Common myeloid progenitor, CD34-positive (primary cell): ENCODE data around the gene NDC1.

ENCODE experiments used
- CTCF ChIA-PET: fragments of 350-600 bp; sonication (Branson Sonifier 250); formaldehyde crosslinking; loops from one replicate; lab custom pipeline; 2021; ENCODE audit warnings: antibody characterized with exemption; lab: Charles Lee
- POLR2A ChIA-PET: fragments of 350-600 bp; sonication (Branson Sonifier 250); formaldehyde crosslinking; loops from one replicate; lab custom pipeline; 2021; ENCODE audit warnings: antibody characterized with exemption; lab: Charles Lee
- DNase-seq, 3 donors: peaks; one replicate each; pipeline versions ENCODE4 v3.0.0 to v3.0.0-alpha.2; 2013
- H3K27ac ChIP-seq, 2 experiments: 1 replicate in 1 of 2; 2 replicates in 1 of 2; pipeline ENCODE4 v1.7.0; 2013; ENCODE audit warnings: inconsistent platforms in 2 of 2, low read length in 2 of 2, mild to moderate bottlenecking in 2 of 2, low read depth in 1 of 2, moderate library complexity in 1 of 2; ENCODE audit not compliant: severe bottlenecking in 2 of 2, insufficient read depth in 1 of 2, poor library complexity in 1 of 2
- H3K27me3 ChIP-seq, 5 experiments: replicated peaks in 2 of 5; 1 replicate in 3 of 5; 2 replicates in 2 of 5; pipeline versions ENCODE4 v1.6.1 to v1.7.0; 2013; ENCODE audit warnings: low read length in 4 of 5, mild to moderate bottlenecking in 2 of 5, moderate library complexity in 2 of 5, inconsistent platforms in 1 of 5; ENCODE audit not compliant: insufficient read depth in 5 of 5, control insufficient read depth in 4 of 5
- H3K36me3 ChIP-seq, 4 experiments: 1 replicate in 2 of 4; 2 replicates in 2 of 4; pipeline versions ENCODE4 v1.6.1 to v1.7.0; 2013; ENCODE audit warnings: low read length in 3 of 4, control low read depth in 1 of 4, mild to moderate bottlenecking in 1 of 4; ENCODE audit not compliant: control insufficient read depth in 4 of 4, insufficient read depth in 4 of 4
- H3K4me1 ChIP-seq, 4 experiments: 1 replicate in 3 of 4; 2 replicates in 1 of 4; pipeline versions ENCODE4 v1.6.1 to v1.7.1; 2013; ENCODE audit warnings: low read length in 3 of 4, mild to moderate bottlenecking in 3 of 4, control low read depth in 1 of 4, inconsistent platforms in 1 of 4, moderate library complexity in 1 of 4; ENCODE audit not compliant: control insufficient read depth in 4 of 4, insufficient read depth in 4 of 4; ENCODE audit errors: control extremely low read depth in 1 of 4
- H3K4me3 ChIP-seq, 7 experiments: 1 replicate in 4 of 7; 2 replicates in 3 of 7; pipeline versions ENCODE4 v1.5.1 to v1.7.0; 2013; ENCODE audit warnings: mild to moderate bottlenecking in 7 of 7, low read length in 6 of 7, moderate library complexity in 6 of 7, inconsistent platforms in 2 of 7, low read depth in 2 of 7, control low read depth in 1 of 7; ENCODE audit not compliant: insufficient read depth in 4 of 7, control insufficient read depth in 1 of 7; ENCODE audit errors: extremely low read depth in 1 of 7
- H3K9me3 ChIP-seq, 5 experiments: 1 replicate in 4 of 5; 2 replicates in 1 of 5; pipeline versions ENCODE4 v1.6.1 to v1.7.1; 2013; ENCODE audit warnings: low read length in 4 of 5, mild to moderate bottlenecking in 2 of 5, inconsistent platforms in 1 of 5, low read depth in 1 of 5, moderate library complexity in 1 of 5; ENCODE audit not compliant: control insufficient read depth in 4 of 5, insufficient read depth in 2 of 5; ENCODE audit errors: control extremely low read depth in 1 of 5
- WGBS: methylation state at CpG from one replicate; pipeline ENCODE4 v1.1.5; 2013; ENCODE audit not compliant: insufficient coverage; 5-methylcytosine and 5-hydroxymethylcytosine counted together

NDC1 gene

DNA sequence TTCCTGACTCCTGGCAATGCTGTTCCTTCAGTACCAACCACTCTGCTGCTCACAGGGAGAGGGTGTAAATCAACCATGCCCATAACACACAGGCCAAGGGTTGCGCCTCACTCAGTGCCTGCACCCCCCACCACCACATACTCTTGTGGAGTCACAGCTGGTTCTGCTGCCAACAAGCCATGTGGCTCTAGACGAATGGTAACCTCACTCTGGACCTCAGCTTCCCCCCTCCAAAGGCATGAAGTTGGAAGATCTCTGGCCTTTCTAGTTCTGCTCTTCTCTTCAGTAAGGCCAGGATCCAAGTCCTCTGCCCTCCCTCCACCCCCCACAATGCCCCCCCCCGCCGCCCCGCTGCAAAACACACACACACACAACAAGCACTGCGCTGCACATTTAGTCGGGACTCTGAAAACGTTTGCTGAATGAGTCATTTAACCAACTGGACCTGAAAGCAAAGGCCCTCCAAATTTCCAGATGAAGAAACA lies 97.4 kb downstream of the NDC1 start:
- Histone ChIP-seq H3K4me1 (peaks cover 0 to 24% (median 20%) of the 10 kb centered on the region in 4 experiments), H3K27me3 (peaks cover 12 to 55% (median 32%) of the 10 kb centered on the region in 5 experiments), H3K4me3 (no peak overlapping the region), H3K9me3 (peaks cover 0 to 8% (median 3%) of the 10 kb centered on the region in 5 experiments), H3K36me3 (no peaks in the 10 kb centered on the region), H3K27ac (no peak overlapping the region)
- DNase-seq, result peak in 1 of 3 donors; percentile 28
- ChIA-PET CTCF (no interaction called here), POLR2A (no interaction called here)
- 66% methylated on average over 2 of the region's 8 CpGs for WGBS

DNA sequence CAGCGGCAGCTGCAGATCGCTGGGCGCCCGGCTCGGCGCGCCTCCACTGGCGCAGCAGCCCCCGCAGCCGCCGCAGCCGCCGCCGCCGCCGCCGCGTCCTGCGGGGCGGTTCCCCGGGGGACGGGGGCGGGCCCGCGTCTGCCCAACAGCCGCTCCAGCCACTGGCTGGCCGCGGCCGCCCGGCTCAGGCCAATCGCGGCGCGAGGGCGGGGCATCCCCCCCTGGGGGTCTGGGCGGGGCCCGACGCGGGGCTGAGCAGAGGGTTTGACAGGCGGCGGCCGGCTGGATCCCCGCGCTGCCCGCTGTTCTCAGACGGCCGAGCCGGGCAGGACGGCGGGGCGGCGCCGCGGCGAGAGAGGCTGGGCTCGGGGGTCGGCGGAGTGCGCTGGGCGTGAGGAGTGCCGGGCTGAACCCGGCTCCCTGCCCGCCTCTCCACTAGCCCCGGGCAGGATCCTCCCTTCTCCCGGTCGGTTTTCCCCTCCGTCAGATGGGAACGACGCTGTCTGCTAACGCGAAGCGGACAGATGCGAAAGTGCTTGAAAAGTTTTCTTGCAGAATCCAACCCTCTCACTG lies 98.9 kb downstream of the NDC1 start, which contains the start of gene GLIS1:
Gene GLIS1 (minus strand): TSS at position 56 of the 573 bp plus-strand sequence. CDS start 1,100 bp downstream, outside the sequence.
- POLR2A ChIA-PET, result no interaction called here
- Histone ChIP-seq H3K4me1 (peaks cover 0 to 24% (median 20%) of the 10 kb centered on the region in 4 experiments), H3K36me3 (no peaks in the 10 kb centered on the region), H3K9me3 (peaks cover 0 to 8% (median 3%) of the 10 kb centered on the region in 5 experiments), H3K27me3 (peaks cover 12 to 69% (median 45%) of the 10 kb centered on the region in 5 experiments), H3K27ac (no peak within 1 kb of the TSS), H3K4me3 (peak within 1 kb of the TSS; percentile 27 to 78 (median 60))
- WGBS, result under 1% methylated on average over 64 of the region's 73 CpGs
- DNase-seq, result peak; percentile 60 to 85 (median 81)
- CTCF ChIA-PET, result no interaction called here

DNA sequence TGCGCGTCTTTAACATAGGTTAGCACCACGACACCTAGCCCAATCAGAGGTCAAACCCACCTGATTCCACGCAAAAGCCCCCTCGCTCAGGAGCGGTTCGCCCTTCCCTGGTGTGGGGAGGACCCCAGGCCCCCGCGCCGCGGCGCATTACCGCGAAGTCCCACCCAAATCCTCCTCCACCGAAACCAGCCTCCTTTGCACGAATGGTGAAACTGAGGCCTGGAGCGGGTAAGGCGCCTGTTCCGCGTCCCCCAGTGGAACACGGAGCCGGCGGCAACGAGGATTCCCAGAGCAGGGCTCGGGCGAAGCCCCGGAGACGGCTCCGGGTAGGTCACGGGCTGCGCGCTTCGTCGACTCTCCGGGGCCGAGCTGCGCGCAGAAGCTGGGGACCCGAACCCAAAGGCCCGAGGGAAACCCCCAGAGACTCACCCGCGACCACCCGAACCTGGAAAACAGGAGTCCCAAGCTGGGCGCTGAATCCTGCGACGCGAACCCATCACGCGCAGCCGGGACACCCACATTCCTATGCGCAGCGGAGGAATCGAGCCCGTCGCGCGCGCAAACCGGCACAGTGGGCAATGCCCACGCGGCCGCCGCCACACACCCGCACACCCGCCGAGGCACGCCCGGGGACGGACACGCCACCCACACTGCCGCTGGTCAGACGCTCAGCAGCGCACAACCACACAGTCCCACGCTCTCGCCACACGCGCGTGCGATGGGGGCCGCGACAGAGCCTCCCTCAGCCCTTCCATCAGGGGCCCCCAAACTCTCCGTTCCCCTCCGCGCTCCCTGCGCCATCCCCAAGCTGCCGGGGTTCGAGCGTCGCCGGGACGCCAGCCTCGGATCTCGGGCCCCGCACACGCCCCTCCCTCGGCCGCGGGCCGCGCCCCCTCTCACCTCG lies 99.6 kb downstream of the NDC1 start:
- CTCF ChIA-PET, result no interaction called here
- Histone ChIP-seq H3K9me3 (peaks cover 0 to 8% (median 3%) of the 10 kb centered on the region in 5 experiments), H3K27me3 (peaks cover 12 to 75% (median 51%) of the 10 kb centered on the region in 5 experiments), H3K27ac (no peak overlapping the region), H3K4me1 (peaks cover 0 to 24% (median 20%) of the 10 kb centered on the region in 4 experiments), H3K36me3 (no peaks in the 10 kb centered on the region), H3K4me3 (peak overlapping the region; percentile 9 to 78 (median 56))
- DNase-seq, result peak in 1 of 3 donors; percentile 17
- 1% methylated on average over 97 of the region's 101 CpGs for WGBS
- POLR2A ChIA-PET, result no interaction called here

DNA sequence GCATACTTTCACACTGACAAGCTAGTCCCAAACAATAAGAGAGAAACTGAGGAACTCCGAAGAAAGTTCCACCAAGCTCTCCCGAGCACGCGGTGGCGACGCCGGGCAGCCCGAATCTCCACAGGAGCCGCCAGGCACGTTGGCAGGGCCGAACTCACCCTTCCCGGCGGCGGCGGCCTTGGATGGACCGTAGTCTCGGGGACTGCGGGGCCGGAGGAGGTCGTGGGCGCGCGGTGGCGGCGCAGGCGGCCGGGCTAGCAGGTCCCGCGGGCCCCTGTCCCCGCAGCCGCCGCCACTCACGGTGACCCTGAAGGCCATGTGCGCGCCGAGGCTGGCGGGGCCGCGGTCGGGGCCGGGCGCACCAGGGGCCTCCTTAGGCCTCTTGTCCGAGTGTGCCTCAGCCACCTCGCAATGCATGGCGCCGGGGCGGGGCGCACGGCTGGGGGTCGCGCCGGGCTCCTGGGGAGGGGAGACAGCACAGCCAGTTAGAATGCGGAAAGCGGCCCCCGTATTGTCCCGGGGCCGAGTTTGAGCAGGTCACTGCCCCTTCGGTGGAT lies 100.4 kb downstream of the NDC1 start:
- CTCF ChIA-PET, result interaction anchor here (0.9 kb wide), 2 partner anchors 10 to 16 kb away, joined by 3 to 4 read pairs; no protein-coding TSS in a partner anchor

DNA sequence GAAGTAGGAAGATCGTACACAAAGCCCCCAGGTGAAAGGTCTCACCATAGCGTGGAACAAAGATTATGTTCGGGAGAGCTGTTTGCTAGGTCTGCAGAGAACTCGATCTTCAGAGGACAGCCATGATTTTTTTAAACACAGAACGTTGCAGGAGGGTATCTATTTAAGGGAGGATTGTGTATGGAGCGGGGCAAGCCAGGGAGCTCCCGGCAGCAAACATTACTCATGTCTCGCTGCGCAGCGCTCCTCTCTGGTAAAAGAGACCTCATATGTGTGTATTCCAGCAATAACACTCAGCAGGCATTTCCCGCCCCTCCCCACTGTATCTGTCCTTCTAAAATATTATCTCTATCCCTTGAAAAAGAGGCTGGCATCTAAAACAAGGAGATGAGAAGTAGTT lies 101.8 kb downstream of the NDC1 start:
- no peak overlapping the region for H3K4me3 ChIP-seq

More for the DNA sequence above, 100.4 kb downstream of the NDC1 start:
- Histone ChIP-seq H3K4me1 (peaks cover 0 to 24% (median 20%) of the 10 kb centered on the region in 4 experiments), H3K36me3 (no peaks in the 10 kb centered on the region), H3K27me3 (peaks cover 10 to 77% (median 51%) of the 10 kb centered on the region in 5 experiments), H3K4me3 (peak overlapping the region; percentile 9 to 78 (median 56)), H3K27ac (no peak overlapping the region), H3K9me3 (peaks cover 0 to 2% (median 1%) of the 10 kb centered on the region in 5 experiments)
- 2% methylated on average over 47 of the region's 58 CpGs for WGBS
- DNase-seq, result peak in 1 of 3 donors; percentile 22
- POLR2A ChIA-PET, result no interaction called here

DNA sequence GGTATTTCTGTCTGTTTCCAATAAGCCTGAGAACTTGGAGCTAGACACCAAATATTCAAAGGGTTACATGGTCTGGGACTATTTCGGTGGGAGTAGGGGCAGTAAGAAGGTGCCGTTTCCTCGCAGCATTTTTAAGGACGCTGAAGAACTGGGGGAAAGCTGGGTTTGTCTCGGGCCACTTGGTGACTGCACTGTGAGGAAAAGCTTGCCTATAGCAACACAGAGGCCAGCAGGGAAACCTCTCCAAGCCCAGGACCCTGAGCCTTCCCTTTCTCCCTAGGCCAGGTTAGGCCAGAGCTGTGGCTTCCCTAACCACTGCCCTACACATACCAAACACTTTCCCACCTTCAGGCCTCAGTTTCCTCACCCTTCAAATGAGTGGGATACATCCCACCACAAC lies 102.4 kb downstream of the NDC1 start:
- H3K4me1 ChIP-seq, result peaks cover 0 to 24% (median 20%) of the 10 kb centered on the region in 4 experiments
- DNase-seq, result no peak
- WGBS, result 96% methylated on average over 5 of the region's 5 CpGs
- no peaks in the 10 kb centered on the region for H3K9me3 ChIP-seq
- no peaks in the 10 kb centered on the region for H3K36me3 ChIP-seq
- H3K4me3 ChIP-seq, result no peak overlapping the region
- H3K27ac ChIP-seq, result no peak overlapping the region
- CTCF ChIA-PET, result interaction anchor here (1.4 kb wide), 1 partner anchor 20 kb away, joined by 3 read pairs; no protein-coding TSS in a partner anchor
- POLR2A ChIA-PET, result no interaction called here
- H3K27me3 ChIP-seq, result peaks cover 8 to 80% (median 56%) of the 10 kb centered on the region in 5 experiments

More for the DNA sequence above, 101.8 kb downstream of the NDC1 start:
- Histone ChIP-seq H3K36me3 (no peaks in the 10 kb centered on the region), H3K27ac (no peak overlapping the region), H3K4me1 (peaks cover 0 to 24% (median 20%) of the 10 kb centered on the region in 4 experiments), H3K9me3 (no peaks in the 10 kb centered on the region), H3K27me3 (peaks cover 8 to 75% (median 56%) of the 10 kb centered on the region in 5 experiments)
- WGBS, result 92% methylated on average over 9 of the region's 11 CpGs
- ChIA-PET CTCF (interaction anchor here (1.4 kb wide), 1 partner anchor 20 kb away, joined by 3 read pairs; no protein-coding TSS in a partner anchor), POLR2A (no interaction called here)
- no peak for DNase-seq
